B cell (primary cell): ENCODE results near the gene IMPDH2.

Experiments used
- CTCF ChIP-seq: fragments of 200-600 bp; IDR thresholded peaks from one replicate; pipeline ENCODE4 v1.8.0; 2022; ENCODE audit warnings: antibody characterized with exemption, mild to moderate bottlenecking
- EZH2 ChIP-seq: IDR thresholded peaks from 2 replicates; pipeline ENCODE4 v1.6.1; 2012; ENCODE audit warnings: borderline replicate concordance, low read depth, mild to moderate bottlenecking, moderate library complexity, low read length; ENCODE audit not compliant: insufficient read depth, poor library complexity, severe bottlenecking

- TF ChIP-seq CTCF: no peak
- no peak for TF ChIP-seq EZH2
Measured at GRCh38 chr3:49035281-49035680, 6.1 kb upstream of the IMPDH2 start.
